GM10847 (cell line): Measurements from ENCODE around the gene SMOC2.

Experiments
- POLR2A ChIP-seq: IDR thresholded peaks from 2 replicates; pipeline ENCODE4 v1.6.1; 2011; ENCODE audit not compliant: insufficient read length; ENCODE audit errors: extremely low read depth

The SMOC2 gene

GRCh38 chr6:168412456-168412855 is 28.5 kb upstream of the SMOC2 start:
- TF ChIP-seq POLR2A: no peak

- no peak for TF ChIP-seq POLR2A
Observed at GRCh38 chr6:168413018-168413720, 27.8 kb upstream of the SMOC2 start.

- TF ChIP-seq POLR2A: no peak
Observed at GRCh38 chr6:168413856-168414255, 27.1 kb upstream of the SMOC2 start.

- no peak for TF ChIP-seq POLR2A
Observed at GRCh38 chr6:168414336-168415097, 26.5 kb upstream of the SMOC2 start.

- no peak for TF ChIP-seq POLR2A
Observed at GRCh38 chr6:168415098-168415992, 25.6 kb upstream of the SMOC2 start.

- no peak for TF ChIP-seq POLR2A
Observed at GRCh38 chr6:168415993-168416530, 24.9 kb upstream of the SMOC2 start.

- no peak for TF ChIP-seq POLR2A
Observed at GRCh38 chr6:168416531-168416930, 24.5 kb upstream of the SMOC2 start.

- no peak for TF ChIP-seq POLR2A
Observed at GRCh38 chr6:168417191-168417590, 23.8 kb upstream of the SMOC2 start.

- TF ChIP-seq POLR2A: no peak
Observed at GRCh38 chr6:168417679-168418557, 23.1 kb upstream of the SMOC2 start.

- no peak for TF ChIP-seq POLR2A
Observed at GRCh38 chr6:168418711-168419121, 22.3 kb upstream of the SMOC2 start.

- no peak for TF ChIP-seq POLR2A
Observed at GRCh38 chr6:168419569-168419968, 21.4 kb upstream of the SMOC2 start.

GRCh38 chr6:168420084-168420483 is 20.9 kb upstream of the SMOC2 start:
- no peak for TF ChIP-seq POLR2A

- TF ChIP-seq POLR2A: no peak
Observed at GRCh38 chr6:168420706-168421105, 20.3 kb upstream of the SMOC2 start.

GRCh38 chr6:168427184-168427583 is 13.8 kb upstream of the SMOC2 start:
- no peak for TF ChIP-seq POLR2A
